ENCODE results near the gene IL36G.

Gene IL36G

GRCh38 chr2:112972423-112973086 lies 5.3 kb upstream of the IL36G start:
- DNase-seq (ENCODE audit: low read depth in 3 of 3), result no peak

DNA sequence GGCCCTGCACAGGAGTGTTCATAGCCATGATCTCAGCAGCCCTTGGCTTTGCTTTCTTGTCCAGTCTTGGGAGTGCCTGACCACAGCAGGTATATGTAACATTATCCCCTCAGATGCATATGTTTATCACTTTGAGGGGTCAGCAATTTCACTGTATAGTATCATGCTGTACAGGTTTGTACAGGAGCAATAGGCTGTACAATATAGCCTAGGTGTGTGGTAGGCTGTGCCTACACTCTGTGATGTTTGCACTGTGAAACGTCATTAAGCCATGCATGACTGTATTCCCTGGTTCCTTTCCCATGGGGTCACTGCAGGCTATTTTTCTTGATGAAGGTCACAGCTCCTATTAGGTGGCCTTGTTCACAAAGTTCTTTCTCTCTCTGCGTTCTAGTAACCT lies 4.7 kb upstream of the IL36G start:
- no peak for DNase-seq (ENCODE audit: low read depth in 3 of 3)

DNA sequence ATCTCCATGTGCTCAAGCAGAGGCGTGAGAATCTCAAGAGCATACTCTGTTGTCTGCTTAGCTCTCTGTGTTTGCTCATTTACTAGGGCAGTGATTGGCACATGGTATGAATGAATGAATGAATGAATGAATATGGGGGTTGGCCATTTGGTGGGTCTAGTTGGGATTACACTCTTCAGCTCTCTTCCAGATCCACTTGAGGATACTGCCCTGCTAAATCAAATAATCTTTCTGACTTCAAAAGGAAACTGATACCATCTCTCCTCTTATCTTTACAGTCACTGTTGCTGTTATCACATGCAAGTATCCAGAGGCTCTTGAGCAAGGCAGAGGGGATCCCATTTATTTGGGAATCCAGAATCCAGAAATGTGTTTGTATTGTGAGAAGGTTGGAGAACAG lies 1.9 kb downstream of the IL36G start:
- no peak for DNase-seq (ENCODE audit: low read depth in 3 of 3)

DNA sequence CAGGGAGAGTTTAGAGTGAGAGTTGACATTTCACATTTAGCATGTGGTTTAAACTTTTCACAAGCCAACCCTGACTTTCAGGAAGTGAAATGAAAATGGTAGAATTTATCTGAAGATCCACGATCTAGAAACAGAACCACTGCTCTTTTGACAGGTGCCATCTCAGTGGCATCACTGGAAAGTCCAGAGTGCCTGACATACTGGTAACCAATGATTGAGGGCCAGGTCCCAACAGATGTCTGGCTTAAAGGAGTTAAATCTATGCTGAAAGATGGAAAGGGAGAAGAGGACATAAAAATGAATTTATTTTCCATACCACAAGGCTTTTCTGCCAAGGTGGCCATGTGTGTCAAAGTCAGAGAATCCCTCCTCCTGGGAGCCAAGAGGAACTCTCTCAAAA lies 2.7 kb downstream of the IL36G start:
- no peak for DNase-seq (ENCODE audit: low read depth in 3 of 3)

DNA sequence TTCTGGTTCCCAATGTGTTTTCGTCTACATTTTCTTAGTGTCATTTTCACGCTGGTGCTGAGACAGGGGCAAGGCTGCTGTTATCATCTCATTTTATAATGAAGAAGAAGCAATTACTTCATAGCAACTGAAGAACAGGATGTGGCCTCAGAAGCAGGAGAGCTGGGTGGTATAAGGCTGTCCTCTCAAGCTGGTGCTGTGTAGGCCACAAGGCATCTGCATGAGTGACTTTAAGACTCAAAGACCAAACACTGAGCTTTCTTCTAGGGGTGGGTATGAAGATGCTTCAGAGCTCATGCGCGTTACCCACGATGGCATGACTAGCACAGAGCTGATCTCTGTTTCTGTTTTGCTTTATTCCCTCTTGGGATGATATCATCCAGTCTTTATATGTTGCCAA lies 7.3 kb downstream of the IL36G start:
- no peak for DNase-seq (ENCODE audit: low read depth in 3 of 3)

GRCh38 chr2:112989611-112990010 lies 11.8 kb downstream of the IL36G start:
- no peak for DNase-seq (ENCODE audit: low read depth in 3 of 3)

DNA sequence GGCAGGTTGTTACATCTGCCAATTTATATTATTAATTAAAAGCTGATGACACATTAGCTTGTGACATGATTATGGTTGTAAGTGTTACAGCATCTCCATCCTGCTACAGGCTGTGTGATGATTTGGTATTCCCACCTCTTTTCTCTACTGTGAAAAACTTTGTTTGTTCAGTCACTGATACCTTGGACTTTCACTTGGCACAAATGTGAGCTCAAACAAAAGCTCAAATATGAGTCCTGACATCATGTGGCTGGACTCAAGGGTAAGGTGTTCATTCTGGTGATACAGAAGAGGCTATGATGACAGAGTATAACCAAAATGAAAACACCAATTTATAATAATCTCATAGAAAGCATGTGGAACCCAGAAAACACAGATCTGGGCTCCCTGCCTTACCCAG lies 16.0 kb downstream of the IL36G start:
- no peak for DNase-seq (ENCODE audit: low read depth in 3 of 3)

DNA sequence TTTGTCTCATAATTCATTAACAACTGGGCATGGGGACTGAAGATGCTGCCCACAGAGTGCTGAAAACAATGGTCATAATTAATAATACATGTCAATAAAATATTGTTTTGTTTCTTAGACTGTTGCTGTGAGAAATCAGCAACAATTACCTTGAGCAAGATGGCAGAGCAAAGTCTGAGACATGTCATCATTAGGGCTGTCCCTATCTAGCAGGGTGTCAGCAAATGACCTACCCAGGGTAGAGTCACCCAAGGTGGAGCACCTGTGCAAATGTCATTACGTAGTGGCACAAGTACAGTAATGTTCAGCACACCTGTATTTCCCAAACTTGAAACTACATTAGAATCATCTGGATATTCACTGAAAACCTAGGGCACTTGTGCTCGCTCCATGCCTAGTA lies 16.8 kb downstream of the IL36G start:
- DNase-seq (ENCODE audit: low read depth in 3 of 3), result no peak

GRCh38 chr2:112995346-112995920 lies 17.6 kb downstream of the IL36G start:
- DNase-seq (ENCODE audit: low read depth in 3 of 3), result no peak

GRCh38 chr2:112996635-112997034 lies 18.8 kb downstream of the IL36G start:
- DNase-seq (ENCODE audit: low read depth in 3 of 3), result peak in 2 of 3 experiments; percentile 25 to 46

DNA sequence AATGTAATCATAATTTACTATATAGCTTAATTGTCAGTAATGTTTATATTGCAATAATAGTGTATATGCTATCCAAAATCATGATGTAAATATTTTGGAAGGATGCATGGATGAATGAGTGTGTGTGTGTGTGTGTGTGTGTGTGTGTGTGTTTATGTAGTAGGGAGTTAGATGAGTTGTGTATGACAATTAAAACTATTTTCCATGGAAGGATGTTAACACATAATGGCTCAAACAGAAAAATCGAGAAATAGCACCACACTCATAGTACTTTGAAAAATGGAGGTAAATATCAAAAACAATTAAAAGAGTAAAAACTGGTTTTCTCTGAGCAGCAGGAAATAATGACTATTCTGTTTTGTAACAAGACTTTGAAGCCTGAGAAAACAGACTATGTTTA lies 19.3 kb downstream of the IL36G start:
- no peak for DNase-seq (ENCODE audit: low read depth in 3 of 3)

- no peak for DNase-seq (ENCODE audit: low read depth in 3 of 3)
Observed at GRCh38 chr2:113000436-113000835, 22.6 kb downstream of the IL36G start.

DNA sequence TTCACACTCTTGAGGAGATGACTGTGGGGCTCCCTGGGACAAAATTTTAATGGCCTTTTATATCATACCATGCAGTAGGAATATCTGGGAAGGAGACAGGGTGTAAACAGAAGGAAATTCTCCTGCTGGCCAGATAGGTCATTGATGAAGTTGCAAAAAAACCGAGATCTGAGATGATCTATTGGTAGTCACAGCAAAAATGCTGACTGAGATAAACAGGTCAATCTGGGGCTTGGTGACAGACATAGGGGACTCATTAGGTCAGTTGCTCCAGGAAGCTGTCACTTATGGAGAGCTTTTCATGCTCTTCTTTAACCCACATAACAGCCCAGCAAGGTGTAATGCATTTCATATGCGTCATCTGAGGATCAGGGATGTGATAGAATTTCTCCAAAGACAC lies 24.9 kb downstream of the IL36G start:
- no peak for DNase-seq (ENCODE audit: low read depth in 3 of 3)

DNA sequence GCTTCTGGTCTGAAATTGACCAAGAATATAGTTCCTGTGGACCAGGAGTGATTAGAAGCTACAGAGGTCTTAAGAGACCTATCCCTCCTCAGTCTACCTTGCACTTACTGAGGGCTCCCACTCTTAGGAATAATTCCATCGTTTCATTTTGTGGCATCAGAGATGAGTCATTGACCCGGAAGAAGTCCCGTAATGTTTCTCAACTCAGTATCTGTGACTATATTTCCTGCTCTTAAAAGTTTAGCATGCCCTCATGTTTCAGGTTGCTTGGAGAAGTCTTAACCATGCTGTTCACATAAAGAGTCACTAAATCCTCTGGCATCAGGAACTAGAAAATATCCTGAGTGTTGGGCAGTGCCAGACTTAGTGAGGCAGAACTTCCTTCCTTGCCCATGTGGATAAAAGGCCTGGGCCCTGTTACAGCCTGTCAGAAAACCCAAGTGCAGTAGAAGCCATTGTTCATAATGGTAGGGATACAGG lies 27.3 kb downstream of the IL36G start, which contains the start of gene IL36A:
Gene IL36A (plus strand): TSS at position 430 of the 480 bp plus-strand sequence. CDS start 413 bp downstream, outside the sequence.
- DNase-seq (ENCODE audit: low read depth in 3 of 3), result no peak

GRCh38 chr2:113007250-113007649 lies 29.4 kb downstream of the IL36G start:
- no peak for DNase-seq (ENCODE audit: low read depth in 3 of 3)

DNA sequence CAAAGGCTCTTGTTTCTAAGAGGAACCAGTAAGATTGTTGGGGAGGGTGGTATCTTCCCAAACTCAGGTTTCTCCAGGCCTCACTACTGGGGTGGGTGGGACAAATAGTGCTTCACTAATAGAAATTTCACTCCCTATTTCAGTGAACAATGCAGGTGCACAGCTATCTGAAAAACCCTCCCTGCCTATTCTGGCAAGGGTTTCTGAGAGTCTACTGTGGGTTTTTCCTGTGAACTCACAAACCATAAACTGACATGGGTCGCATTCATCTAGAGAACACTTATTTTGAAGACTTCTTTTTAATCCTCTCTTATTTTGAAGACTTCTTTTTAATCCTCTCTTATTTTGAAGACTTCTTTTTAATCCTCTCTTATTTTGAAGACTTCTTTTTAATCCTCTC lies 31.8 kb downstream of the IL36G start:
- DNase-seq (ENCODE audit: low read depth in 3 of 3), result no peak

DNA sequence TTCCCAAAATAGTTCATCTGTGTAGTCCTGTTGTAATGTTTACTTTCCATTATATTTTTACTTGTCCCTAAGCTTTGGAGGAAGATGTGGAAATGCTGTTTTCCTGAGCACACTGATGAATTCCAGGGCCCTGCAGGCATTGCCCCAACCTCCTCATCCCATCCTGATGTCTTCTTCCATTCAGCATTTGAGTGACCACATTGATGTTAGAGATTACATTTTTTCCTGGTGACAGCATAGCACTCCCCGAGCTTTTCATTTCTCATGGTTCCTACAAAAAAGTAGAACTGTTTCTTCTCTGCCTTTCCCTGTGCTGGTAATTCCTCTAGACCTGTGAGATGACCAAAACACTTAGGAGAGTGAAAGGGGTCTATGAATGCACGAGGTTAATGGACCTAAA lies 32.3 kb downstream of the IL36G start:
- no peak for DNase-seq (ENCODE audit: low read depth in 3 of 3)

DNA sequence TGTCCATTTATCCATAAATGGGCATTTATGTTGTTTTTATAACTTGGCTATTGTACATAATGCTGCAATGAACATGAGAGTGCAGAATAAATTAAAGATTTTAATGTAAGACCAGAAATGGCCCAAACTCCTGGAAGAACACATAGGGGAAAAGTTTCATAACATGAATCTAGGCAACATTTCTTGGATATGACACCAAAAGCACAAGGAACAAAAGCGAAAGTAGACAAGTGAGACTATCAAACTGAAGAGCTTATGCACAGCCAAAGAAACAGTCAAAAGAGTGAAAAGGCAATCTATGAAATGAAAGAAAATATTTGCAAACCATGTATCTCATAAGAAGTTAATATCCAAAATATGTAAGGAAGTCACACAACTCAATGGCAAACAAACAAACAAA lies 33.3 kb downstream of the IL36G start:
- no peak for DNase-seq (ENCODE audit: low read depth in 3 of 3)

GRCh38 chr2:113012436-113013335 lies 34.9 kb downstream of the IL36G start:
- DNase-seq (ENCODE audit: low read depth in 3 of 3), result no peak

- DNase-seq (ENCODE audit: low read depth in 3 of 3), result no peak
Observed at GRCh38 chr2:113013336-113013661, 35.5 kb downstream of the IL36G start.

DNA sequence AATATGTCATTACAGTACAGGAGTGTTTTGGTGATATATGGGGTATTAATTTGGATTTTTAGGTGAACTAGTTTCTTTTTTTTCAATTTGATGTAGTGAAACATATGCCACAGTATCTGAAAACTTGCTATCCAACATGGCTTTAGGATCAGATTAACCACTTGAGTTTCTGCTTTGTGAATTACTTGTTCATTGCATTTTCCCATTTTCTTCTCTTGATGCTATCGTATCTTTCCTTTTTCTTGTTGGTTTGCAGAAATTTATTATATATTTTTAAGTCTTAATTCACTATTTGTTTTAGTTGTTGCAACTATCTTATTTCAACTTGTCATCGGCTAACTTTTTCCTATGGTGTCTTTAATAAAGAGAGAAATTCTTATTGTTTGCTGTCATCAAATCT lies 36.3 kb downstream of the IL36G start:
- no peak for DNase-seq (ENCODE audit: low read depth in 3 of 3)

GRCh38 chr2:113015042-113015441 lies 37.2 kb downstream of the IL36G start:
- DNase-seq (ENCODE audit: low read depth in 3 of 3), result no peak

- DNase-seq (ENCODE audit: low read depth in 3 of 3), result no peak
Observed at GRCh38 chr2:113015655-113016054, 37.8 kb downstream of the IL36G start.
